ENCODE results near the gene KLK3.
"Not testable (repeated sequence)": the region's sequence is repeated elsewhere in the genome, so short reads cannot be mapped to it uniquely, and the experiment has no call there.

The KLK3 gene

DNA sequence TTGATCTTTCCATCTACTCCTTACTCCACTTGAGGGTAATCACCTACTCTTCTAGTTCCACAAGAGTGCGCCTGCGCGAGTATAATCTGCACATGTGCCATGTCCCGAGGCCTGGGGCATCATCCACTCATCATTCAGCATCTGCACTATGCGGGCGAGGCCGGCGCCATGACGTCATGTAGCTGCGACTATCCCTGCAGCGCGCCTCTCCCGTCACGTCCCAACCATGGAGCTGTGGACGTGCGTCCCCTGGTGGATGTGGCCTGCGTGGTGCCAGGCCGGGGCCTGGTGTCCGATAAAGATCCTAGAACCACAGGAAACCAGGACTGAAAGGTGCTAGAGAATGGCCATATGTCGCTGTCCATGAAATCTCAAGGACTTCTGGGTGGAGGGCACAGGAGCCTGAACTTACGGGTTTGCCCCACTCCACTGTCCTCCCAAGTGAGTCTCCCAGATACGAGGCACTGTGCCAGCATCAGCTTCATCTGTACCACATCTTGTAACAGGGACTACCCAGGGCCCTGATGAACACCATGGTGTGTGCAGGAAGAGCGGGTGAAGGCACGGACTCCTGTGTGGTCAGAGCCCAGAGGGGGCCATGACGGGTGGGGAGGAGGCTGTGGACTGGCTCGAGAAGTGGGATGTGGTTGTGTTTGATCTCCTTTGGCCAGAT lies 15.8 kb downstream of the KLK3 start:
- no peak for DNase-seq

DNA sequence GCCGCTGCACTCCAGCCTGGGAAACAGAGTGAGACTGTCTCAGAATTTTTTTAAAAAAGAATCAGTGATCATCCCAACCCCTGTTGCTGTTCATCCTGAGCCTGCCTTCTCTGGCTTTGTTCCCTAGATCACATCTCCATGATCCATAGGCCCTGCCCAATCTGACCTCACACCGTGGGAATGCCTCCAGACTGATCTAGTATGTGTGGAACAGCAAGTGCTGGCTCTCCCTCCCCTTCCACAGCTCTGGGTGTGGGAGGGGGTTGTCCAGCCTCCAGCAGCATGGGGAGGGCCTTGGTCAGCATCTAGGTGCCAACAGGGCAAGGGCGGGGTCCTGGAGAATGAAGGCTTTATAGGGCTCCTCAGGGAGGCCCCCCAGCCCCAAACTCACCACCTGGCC lies 18.3 kb downstream of the KLK3 start, which contains the start of gene KLK2:
TSS of gene KLK2 (plus strand) at position 384 of the 400 bp plus-strand sequence. CDS start 35 bp downstream, outside the sequence.
- DNase-seq: no peak

DNA sequence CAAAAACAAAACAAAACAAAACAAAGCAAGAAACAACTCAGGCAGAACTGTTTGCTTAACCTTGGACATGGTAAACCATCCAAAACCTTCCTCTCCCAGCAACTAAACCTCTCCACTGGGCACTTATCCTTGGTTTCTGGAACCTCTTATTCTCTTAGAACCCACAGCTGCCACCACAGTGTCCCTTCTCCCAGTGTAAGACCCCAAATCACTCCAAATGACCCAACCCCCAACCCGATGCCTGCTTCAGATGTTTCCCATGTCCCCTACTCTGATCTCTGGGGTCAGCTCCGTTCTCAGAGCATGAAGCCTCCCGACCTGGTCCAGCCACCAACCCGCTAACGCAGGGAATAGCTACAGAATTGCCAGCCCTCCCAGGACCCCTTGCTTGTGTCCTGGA lies 19.5 kb downstream of the KLK3 start:
- no peak for DNase-seq

DNA sequence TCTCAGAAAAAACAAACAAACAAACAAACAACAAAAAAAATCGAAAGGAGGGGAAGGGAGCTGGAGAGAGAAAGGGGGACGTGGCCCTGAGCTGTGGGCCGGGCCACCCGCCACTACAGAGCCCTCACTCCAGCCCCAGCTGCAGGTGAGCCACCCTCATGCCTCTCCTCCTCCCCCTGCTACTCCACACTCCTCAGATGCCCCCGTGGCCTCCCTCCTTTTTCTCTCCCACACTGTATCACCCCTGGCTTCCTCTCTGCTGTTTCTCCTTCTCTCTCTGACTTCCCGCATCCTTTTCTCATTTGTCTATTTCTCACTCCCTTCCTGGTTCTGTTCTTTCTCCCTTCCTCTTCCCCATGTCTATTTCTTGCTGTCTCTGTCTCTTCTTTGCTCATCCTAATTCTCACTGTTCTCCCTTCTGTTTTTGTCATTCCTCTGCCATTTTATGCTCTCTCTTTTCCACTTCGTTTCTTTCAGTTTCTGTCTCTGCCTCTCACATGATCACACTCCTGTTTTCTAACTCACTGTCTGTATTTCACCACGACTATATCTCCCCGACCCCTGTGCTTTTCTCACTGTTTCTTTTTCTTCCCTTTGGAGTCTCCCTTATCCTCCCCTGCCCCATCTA lies 21.2 kb downstream of the KLK3 start:
- DNase-seq: no peak

DNA sequence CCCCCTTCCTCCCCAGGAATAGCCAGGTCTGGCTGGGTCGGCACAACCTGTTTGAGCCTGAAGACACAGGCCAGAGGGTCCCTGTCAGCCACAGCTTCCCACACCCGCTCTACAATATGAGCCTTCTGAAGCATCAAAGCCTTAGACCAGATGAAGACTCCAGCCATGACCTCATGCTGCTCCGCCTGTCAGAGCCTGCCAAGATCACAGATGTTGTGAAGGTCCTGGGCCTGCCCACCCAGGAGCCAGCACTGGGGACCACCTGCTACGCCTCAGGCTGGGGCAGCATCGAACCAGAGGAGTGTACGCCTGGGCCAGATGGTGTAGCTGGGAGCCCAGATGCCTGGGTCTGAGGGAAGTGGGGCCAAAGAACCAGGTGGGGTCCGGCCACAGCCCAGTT lies 21.7 kb downstream of the KLK3 start:
- no peak for DNase-seq

DNA sequence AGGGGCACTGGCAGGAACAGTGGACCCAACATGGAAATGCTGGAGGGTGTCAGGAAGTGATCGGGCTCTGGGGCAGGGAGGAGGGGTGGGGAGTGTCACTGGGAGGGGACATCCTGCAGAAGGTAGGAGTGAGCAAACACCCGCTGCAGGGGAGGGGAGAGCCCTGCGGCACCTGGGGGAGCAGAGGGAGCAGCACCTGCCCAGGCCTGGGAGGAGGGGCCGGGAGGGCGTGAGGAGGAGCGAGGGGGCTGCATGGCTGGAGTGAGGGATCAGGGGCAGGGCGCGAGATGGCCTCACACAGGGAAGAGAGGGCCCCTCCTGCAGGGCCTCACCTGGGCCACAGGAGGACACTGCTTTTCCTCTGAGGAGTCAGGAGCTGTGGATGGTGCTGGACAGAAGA lies 22.6 kb downstream of the KLK3 start:
- no peak for DNase-seq

DNA sequence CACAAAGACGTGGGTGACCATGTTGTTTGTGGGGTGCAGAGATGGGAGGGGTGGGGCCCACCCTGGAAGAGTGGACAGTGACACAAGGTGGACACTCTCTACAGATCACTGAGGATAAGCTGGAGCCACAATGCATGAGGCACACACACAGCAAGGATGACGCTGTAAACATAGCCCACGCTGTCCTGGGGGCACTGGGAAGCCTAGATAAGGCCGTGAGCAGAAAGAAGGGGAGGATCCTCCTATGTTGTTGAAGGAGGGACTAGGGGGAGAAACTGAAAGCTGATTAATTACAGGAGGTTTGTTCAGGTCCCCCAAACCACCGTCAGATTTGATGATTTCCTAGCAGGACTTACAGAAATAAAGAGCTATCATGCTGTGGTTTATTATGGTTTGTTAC lies 24.1 kb downstream of the KLK3 start:
- DNase-seq: no peak

DNA sequence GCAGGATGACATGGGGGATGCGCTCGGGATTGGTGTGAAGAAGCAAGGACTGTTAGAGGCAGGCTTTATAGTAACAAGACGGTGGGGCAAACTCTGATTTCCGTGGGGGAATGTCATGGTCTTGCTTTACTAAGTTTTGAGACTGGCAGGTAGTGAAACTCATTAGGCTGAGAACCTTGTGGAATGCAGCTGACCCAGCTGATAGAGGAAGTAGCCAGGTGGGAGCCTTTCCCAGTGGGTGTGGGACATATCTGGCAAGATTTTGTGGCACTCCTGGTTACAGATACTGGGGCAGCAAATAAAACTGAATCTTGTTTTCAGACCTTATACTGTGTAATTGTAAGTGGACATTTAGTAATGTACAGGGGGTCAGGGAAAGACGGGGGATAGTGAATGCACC lies 25.5 kb downstream of the KLK3 start:
- no peak for DNase-seq

DNA sequence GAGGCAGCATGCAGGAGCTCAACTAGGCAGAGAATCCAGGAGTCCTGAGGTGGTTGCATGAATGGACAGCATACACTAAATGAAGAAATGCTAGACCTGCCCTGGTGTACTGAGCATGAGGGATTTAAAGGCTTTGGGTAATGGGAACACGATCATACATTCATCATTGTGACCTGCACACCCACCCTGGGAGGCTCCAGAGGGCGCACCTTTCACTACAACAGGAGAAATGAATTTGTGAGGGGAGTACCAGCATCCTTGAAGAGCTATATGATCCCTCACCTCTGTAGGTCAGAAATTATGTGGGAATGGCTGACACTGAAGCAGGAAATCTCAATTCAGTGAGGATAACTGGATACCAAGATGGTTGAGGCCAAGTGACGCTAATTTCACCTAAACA lies 27.5 kb downstream of the KLK3 start:
- DNase-seq: no peak

DNA sequence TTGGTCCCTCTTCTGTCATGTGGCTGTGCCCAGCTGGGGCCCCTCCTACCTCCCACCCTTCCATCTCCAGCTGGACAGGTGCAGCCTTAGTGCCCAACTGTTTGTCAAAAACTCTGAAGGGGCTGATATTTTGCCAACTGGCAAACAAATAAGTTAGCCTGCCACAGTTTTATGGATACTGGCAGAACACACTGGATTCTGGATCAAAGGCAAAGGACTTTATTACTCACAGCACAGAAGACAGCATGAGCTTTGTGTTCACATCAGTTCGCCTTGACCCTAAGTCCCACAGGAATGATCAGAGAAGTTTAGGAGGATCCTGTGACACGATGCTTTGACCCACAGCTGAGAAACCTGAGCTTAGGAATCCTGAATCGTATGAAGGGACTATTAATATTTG lies 34.9 kb downstream of the KLK3 start:
- no peak for DNase-seq

DNA sequence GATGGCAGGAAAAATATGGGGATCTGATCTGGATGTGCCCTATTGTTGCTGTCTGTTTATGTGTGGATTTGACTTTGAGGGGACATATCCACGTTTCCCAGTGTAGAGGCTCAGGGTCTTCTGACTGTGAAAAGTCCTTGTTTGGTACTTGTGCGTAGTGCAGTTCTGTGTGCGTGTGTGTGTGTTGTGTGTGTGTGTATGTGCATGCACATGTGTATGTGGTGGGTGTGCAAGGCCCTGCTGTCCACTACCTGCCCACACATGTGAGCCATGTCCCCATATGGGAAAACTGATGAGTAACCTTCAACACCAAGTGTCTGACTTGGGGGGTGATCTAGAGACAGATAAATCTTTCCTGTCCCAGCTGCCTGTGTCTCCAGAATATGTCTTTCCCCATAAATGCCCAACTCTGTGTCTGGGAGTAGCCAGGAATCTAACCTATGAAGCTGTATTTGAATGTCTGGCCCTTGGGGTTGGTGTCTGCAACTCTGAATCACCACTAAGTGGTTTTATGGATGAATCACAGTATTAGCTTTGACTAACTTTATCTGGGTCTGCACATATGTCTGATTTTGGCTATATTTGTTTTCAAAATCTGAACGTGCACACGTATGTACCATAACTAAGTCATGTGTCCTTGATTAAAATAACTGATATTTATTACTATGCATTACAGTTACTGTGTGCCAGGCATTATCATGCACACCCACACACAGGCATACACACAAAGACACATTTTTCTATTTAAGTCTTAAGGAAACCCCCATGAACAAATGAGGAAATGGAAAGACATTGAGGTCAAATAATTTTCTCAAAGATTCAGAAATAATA lies 35.9 kb downstream of the KLK3 start:
- DNase-seq: no peak

DNA sequence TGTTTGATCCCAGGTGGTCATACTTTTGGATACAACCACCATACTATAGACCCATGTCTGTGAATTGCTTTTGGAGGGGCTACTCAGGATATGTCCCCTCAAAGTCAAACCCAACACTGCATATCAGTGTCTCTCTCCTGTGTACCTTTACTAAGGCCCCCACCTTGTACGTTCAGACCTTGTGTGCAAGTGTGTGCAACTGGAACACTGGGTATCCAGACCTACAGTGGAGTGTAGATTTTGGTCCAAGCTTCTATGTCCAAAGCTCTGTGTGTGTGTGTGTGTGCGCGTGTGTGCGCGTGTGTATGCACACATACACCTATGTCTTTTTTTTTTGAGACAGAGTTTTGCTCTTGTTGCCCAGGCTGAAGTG lies 36.5 kb downstream of the KLK3 start:
- no peak for DNase-seq

DNA sequence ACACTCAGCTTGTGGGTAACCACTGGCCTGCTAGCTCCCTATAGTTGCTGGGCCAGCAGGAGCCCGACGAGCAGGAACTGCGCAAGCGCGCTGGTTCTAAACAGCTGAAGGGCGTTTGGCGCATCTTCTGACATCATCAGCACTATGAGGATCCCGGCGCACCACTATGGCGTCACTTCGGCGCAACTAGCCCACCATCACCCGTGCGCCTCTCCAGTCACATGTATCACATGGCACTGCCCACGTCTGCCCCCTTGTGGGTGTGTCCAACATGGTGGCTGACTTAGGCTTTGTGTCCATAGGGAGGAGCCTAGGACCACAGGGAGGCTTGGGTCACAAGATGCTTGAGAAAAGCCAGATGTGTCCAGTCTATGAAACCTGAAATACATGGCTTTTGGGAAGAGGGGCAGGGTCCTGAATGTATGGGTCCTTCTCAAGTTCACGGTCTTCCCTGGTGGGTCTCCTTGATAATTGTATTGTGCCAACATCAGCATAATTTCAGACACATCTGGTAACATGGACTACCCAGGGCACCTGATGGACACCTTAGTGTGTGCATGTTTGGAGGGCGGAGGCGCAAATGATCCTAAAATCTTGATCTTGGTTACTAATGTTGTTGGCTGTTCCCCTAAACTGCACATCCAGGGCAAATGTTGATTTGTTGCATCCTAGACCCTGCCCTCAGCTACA lies 38.5 kb downstream of the KLK3 start:
- DNase-seq: no peak

DNA sequence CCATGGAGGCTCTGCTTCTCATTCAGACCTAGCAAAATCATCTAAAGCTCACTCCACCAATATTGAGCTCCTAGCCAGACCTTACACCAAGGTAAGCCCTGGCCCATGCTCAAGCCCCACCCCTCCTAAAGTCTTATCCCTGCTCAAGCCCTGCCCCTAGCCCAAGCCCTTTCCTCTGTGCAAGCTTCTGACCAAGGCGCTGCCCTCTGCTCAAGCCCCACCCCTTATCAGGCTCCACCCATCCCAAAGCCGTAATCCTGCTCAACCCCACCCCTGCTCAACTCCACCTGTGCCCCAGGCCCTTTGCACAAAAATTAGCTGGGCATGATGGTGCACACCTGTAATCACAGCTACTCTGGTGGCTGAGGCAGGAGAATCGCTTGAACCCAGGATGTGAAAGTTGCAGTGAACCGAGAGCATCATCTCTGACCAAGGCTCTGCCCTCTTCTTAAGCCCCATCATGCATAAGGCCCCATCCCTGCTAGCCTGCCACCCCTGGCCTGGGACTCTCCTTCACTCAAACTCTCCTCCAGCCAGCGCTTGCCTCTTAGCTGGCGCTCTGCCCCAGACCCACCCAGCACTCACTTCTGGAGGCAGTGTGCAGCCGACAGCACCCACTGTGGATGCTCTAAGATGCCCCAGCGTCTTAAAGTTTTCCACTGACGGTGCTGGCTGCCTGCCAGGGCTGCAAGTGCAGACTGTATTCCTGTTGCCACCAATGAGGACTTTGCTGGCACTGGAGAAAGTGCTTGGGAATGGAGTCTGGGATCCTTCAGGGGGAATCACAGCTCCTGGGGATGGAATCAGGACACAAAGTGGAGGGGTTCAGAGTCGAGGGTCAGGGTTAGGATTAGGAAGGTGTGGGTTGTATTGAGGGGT lies 40.0 kb downstream of the KLK3 start:
- DNase-seq: no peak

DNA sequence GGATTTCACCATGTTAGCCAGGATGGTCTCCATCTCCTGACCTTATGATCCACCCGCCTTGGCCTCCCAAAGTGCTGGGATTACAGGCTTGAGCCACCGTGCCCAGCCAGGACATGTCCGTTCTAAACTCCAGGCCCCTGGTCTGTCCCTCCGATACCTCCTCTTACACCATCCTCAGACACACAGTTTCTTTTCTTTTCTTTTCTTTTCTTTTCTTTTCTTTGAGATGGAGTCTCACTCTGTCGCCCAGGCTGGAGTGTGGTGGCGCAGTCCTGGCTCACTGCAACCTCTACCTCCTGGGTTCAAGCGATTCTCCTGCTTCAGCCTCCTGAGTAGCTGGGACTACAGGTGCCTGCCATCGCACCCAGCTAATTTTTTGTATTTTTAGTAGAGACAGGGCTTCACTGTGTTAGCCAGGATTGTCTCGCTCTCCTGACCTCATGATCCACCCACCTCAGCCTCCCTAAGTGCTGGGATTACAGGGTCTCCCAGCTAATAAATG lies 41.4 kb downstream of the KLK3 start:
- not testable (repeated sequence) for DNase-seq

DNA sequence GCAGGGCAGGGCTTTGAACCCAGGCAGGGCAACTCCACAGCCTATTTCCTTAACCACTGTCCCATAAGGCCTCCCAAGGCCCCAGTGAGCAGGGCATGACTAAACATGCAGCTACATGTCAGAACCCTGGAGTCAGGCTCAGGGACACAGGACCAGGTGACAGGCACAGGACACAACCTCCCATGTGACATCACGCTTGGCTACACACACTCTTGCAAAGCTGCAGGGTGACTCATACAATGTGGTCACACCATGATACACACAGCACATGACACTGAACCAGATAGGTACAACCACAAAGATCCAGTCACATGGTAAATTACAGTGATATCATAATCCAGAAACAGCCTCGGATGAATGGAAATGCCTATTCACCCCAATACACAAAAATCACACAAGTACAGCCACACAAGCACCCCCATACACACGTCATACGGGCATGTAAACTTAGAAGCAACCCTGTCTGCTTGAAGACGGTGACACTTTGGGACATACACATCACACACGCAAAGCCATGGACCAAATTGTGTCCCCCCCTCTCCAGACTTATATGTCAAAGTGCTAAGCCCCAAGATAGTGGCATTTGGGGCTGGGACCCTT lies 42.0 kb downstream of the KLK3 start:
- no peak for DNase-seq

DNA sequence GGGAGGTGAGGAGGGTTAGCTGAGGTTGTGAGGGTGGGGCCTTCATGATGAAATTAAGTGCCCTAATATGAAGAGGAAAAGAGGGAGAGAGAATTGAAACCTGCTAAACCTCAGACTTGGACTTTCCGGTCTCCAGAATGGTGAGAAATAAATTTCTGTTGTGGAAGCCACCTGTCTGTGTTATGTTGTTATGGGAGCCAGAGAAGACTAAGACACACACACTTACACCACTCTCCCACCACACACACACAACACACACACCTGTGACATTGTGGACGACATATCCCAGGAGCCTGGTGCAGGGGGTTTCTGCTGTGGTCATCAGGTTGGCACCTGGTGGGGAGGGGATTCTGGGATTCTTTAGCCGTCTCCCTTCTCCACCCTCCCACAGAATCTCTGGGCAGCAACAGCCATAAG lies 42.5 kb downstream of the KLK3 start:
- no peak for DNase-seq

DNA sequence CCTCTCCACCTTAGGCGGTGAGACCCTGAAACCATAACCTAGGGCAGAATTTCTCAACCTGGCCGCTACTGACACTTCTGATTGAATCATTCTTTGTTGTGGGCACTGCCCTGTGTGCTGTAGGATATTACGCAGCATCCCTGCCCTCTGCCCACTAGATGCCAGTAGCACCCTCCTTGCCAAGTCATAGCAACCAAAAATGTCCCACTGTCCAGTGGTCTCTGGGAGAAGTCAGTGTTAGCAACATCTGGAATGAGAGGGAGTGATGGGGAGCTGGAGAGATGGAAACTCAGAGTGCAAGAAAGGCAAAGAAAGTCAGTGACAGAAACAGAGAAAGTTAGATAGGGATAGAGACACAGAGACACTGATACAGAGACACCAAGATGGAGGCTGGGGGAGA lies 42.9 kb downstream of the KLK3 start:
- no peak for DNase-seq

DNA sequence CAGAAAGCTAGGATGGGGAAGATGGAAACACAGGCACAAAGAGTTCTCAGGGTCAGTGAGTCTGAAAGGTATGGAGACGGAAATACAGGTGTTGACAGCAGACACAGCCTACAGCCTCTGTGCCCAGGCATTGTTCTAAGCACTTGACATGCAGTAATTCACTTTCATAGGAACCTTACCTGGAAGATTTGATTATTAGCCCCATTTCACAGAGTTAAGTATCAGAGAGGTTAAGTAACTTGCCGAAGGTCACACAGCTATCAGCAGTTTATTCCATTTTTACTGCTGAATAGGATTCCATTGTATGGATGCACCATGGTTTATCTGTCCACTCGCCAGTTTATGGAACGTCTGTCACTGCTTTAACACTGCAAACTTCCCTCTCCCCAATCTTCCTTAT lies 43.3 kb downstream of the KLK3 start:
- no peak for DNase-seq

DNA sequence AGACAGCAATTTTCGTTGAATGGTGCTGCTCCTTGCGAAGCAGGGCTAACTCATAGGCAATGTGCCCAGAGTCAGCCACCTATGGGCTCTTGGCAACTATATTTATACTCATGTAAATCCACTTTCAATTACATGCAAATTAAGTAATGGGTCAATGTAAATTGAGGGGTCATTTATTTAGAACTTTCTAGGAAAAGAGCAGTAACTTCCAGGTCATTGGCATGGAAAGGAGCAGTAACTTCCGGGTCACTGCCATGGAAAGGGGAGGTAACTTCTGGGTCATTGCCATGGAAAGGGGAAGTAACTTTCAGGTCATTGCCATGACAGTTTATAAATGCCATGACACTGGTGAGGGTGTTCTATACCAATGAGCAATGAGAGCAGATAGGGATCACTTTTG lies 44.9 kb downstream of the KLK3 start:
- no peak for DNase-seq

DNA sequence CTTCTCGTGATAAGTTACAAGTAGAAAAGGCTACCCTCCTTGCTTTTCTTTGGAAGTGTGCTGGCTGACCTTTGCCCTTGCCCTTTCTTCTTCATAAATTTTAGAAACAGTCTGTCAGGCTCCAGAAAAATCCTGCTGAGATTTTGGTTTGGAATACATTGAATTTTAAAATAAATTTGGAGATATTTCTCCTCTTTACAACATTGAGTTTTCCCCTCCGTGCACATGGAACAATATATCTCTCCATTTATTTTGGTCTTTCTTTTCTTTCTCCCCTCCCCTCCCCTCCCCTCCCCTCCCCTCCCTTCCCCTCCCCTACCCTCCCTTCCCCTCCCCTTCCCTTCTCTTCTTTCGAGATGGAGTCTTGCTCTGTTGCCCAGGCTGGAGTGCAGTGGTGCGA lies 47.9 kb downstream of the KLK3 start:
- no peak for DNase-seq

DNA sequence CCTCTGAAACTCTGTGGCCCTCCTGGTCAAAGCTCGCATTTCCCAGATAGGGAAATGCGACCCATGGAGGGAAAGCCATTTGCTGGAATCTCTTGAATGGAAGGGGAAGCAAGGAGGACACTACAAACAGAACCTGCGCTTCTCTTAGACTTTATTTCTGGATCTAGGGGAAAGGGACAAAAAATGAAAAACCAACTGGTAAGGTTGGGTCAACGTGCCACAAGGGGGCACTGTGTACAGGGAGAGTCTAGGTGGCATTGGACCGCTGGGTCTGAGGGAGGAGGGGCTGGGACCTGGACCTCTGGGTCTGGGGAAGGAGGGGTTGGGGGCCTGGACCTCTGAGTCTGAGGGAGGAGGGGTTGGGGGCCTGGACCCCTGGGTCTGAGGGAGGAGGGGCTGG lies 51.5 kb downstream of the KLK3 start:
- DNase-seq: peak; percentile 35
